Inferior parietal cortex (tissue), 1 donor: ENCODE measurements around the gene EME2.

Source experiments
- DNase-seq: peaks from one replicate; pipeline ENCODE4 v3.0.0-alpha.2; 2016; ENCODE audit errors: extremely low spot score

The EME2 gene

DNA sequence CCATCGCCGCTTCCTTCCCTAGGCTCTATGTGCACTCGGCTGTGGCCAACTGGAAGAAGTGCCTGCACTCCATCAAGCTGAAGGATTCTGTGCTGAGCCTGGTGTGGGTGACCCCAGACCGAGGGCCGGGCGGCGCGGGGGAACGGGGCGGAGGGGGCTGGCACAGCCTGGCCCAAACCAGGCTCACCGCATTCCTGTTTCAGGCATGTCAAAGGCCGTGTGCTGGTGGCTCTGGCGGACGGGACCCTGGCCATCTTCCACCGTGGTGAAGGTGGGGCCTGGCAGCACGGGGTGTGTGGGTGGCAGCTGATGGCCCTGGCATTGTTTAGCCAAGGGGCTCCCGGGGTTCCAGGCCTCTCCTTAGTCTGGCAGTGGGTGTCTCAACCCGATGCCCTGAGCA lies 5.9 kb upstream of the EME2 start:
- DNase-seq: no peak

DNA sequence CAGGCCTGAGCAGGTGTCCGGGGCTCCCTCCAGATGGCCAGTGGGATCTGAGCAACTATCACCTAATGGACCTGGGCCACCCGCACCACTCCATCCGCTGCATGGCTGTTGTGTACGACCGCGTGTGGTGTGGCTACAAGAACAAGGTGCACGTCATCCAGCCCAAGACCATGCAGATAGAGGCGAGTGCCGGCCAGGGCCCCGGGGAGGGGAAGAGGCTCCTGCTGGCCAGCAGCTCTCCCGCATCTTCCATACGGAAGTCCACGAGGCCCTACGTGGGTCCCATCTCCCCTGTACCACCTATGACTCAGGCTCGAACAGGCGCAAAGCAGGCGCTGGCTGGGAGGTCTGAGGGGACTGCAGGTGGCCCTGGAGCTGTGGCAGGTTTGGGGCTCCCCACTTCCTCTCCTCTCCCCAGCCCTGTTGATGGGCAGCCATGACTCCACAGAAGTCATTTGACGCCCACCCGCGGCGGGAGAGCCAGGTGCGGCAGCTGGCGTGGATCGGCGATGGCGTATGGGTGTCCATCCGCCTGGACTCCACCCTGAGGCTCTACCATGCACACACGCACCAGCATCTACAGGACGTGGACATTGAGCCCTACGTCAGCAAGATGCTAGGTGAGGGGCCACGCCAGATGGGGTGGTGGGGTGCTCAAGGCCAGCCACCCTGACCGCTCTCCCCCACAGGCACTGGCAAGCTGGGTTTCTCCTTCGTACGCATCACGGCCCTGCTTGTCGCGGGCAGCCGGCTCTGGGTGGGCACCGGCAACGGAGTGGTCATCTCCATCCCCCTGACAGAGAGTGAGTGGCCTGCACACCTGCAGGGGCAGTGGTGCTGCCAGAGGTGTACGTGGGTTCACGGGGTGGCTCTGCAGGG lies 5.3 kb upstream of the EME2 start:
- DNase-seq: no peak

DNA sequence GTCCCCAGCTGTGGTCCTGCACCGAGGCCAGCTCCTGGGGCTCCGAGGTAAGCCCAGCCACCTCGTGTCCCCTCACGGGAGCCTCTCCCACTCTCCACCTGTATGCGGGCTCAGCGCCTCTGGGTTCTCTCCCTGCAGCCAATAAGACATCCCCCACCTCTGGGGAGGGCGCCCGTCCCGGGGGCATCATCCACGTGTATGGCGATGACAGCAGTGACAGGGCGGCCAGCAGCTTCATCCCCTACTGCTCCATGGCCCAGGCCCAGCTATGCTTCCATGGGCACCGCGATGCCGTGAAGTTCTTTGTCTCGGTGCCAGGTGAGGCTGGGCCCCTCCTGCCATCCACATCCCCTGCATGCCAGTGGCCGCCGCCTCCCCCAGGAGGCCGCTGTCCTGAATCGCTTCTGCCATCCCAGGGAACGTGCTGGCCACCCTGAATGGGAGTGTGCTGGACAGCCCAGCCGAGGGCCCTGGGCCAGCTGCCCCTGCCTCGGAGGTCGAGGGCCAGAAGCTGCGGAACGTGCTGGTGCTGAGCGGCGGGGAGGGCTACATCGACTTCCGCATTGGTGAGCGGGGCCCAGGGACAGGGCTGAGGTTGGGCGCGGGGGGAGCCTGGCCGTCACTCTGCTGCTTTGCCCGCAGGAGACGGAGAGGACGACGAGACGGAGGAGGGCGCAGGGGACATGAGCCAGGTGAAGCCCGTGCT lies 4.4 kb upstream of the EME2 start:
- DNase-seq: no peak

DNA sequence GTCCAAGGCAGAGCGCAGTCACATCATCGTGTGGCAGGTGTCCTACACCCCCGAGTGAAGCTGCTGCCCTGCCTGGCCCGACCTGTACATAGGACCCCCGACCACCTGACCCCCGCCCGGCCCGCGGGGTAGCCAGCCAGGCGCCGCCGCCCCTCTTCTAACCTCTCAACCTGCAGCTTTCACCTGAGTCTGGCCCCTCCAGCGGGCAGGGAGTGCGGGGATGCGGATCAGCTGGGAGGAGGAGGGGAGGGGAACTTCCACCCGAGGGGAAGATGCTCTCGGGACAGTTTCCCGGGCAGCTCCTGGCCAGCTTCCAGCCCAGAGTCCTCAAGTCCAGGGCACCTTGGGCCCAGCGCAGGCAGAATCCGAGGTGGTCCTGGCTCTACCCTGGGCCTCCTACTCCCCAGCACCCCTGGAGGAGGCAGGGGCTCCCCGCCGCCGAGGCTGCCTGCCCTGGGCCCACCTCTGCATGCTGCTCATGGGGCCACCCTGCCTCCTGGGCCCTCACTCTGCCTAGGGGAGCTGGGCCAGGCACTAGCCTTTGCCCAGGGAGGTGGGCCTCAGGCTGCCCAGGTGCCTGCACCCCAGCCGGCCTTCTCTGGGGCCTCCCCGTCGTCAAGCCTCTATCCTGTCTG lies 3.7 kb upstream of the EME2 start:
- DNase-seq: no peak

DNA sequence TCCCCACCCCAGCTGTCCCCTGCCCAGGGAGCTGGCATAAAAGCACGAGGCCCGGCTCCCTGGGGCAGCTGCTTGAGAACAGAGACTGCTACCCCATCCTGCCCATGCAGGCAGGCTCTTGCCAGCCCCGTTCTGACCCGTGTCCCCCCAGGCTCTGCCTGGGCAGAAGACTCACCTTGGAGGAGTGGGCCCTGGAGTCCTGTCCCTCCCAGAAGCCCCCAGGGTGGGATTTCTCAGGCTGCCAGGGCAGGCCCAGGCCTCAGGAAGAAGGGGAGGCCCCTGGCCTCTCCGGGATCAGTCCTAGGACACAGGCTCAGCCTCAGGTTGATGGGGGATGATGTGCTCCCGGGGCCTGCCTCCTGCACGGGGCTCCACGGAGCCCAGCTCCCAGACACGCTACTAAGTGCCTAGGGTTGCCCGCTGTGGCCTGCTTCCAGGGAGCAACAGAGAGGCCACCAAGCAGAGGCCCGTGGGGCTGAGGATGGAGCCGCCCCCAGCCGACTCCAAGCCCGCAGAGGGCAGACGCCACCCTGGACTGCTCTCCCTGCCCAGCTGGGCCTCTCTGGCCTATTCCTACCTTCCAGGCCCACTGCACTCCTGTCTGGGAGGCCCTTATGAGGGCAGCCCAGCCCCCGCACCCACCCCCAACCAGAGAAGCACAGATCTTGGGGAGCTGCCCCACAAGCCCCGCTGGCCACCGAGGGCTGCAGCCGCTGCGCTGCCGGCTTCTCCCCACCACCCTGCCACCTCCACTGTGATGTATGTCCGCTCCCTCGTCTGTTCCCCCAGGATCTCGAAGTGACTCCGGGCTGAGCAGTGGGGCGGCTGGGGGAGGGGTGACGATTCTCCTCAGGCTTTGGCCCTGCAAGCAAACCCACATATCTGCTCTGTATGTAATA lies 3.0 kb upstream of the EME2 start:
- DNase-seq: no peak

DNA sequence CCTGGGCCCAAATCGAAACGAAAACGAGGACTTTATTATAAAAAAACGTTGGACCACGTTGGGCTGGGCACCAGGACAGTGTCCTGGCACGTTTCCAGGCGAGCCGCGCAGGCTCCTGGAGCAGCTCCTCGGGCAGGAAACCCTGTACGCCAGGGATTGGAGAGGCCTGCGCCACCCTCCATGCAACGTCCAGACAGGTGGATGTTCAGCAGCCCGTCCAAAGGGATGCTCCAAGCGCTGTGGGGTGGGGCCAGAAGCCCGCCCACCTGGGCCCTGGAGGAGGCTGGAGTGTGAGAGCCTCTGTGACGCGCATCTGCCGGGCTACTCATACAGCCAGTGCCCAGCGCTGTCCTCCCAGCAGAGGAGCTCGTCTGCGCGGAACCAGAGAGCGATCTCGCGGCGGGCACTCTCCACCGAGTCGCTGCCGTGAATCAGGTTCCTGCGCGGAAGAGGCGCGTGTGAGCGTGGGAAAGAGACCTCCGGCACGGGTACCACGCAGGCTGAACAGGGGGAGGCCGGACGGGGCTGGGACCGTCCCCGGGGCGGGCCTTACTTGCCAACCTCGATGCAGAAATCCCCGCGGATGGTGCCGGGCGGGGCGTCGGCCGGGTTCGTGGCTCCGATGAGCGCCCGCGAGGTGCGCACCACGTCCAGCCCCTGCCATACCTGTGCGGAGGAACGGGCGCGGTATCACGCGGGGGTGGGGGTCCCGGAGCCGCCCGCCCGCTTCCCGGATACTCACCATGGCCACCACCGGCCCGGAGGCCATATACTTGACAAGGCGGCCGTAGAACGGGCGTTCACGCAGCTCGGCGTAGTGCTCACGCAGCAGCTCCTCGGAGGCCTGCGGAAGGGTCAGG lies 2.1 kb upstream of the EME2 start:
- peak; percentile 47 for DNase-seq

DNA sequence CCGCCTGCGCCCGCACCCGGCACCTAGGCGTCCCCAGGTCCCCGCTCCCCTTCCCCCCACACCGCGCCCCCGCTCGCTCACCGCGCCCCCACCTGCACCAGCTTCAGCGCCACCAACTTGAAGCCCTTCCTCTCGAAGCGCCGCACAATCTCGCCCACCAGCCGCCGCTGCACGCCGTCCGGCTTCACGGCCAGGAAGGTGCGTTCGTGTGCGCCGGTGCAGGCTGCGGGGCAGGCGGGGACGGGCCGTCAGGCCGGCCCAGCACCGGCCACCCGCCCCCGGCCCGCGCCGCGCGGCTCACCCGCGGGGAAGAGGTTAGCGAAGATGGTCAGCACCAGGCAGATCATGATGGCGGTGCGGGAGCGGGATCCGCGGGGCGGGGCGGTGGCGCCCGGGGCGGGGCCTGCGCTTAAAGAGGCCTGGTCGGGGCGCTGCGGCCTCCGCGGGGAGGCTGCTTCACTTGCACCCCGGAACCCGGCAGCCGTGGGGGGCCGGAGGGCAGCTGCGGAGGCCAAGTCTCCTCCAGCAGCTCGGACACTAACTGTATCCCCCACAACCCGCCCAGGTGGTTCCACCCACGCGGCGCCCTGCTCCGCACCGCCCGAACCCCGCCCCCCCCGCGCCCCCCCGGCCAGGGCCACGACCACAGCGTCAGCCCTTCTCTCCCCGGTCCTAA lies 1.3 kb upstream of the EME2 start, which contains the start of gene NME3:
NME3 (minus strand) TSS at position 356 of the 676 bp plus-strand sequence; CDS start at position 347, 9 bp downstream.
- peak; percentile 61 for DNase-seq

DNA sequence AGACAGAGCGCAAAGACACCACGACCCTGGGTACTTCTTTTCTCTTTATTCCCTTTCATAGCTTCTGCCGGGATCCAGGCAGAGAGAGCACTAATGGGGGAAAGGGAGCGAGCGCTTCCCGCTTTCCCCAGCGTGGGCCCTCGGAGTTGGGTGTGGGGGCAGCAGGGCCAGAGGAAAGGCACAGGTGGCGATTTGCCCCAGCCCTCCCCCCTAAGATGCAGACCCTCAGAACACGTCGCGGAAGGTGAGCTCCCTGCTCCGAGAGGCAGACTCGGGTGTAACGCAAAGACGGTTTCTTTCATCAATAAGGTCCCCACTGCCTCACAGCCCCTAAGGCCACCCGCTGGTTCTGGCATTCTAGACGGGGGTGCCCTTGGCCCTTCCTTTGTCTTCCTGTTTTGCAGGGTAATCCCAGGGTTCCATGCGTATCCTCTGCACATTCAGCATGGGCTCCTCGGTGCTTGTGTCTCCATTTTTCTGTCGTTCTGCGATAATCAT lies 697 bp upstream of the EME2 start:
- no peak for DNase-seq

DNA sequence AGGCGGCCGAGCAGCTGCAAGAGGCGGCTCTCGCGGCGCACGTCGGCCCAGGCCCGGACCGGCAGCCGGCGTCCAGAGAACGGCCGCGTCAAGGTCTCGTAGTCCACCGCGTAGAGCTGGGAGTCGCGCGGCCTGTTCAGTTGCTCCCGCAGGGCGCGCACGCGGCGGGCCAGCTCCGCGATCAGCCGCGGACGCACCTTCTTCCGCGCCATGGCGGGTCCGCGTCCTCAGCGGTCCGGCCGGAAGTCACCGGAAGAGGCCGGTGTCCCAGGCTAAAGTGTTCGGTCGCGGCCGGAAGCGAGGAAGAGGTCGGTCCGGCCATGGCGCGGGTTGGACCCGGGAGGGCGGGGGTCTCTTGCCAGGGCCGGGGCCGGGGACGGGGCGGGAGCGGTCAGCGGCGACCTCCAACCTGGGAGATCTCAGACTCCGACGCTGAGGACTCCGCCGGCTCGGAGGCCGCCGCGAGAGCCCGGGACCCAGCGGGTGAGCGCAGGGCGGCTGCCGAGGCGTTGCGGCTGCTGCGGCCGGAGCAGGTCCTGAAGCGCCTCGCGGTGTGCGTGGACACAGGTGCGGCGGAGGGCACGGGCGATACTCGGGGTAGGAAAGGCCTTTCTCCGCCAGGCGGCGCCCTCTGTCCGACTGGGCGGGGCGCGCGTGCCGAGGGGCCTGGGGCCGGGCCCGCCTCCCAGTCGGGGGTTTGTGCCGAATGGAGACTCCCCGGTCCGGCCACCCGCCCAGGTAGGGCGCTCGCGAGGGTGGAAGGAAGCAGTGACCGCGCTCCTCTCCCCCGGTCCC lies 495 bp downstream of the EME2 start, which contains the start of gene MRPS34:
MRPS34 (minus strand) TSS at position 227 of the 795 bp plus-strand sequence; CDS start at position 212, 15 bp downstream.
- DNase-seq: peak; percentile 86

DNA sequence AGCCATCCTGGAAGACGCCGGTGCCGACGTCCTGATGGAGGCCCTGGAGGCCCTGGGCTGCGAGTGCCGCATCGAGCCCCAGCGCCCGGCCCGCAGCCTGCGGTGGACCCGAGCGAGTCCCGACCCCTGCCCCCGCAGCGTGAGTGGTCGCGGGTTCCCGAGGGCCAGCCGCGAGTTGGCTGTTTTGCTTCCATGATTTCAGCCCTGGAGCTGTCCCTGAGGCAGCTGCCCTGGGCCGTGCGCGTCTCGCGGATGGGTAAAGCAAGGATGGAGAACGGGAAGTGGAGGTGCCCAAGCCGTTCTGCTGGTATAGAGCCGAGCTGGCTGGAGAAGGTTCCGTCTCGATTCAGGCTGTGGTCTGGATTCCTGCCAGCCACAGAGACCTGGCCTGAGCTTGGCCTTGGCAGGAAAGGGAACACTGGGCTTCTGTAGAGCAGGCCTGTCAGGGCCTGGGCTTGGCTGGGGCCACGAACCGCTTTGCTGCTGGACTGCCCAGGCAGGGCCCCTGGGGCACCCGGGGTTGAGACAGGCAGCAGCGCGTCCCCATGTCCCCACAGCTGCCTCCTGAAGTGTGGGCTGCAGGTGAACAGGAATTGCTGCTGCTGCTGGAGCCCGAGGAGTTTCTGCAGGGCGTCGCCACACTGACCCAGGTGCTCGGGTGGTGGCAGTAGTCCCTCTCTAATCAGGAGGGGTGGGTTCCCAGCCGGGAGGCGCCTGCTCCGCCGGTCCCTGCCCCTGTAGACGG lies 1.3 kb downstream of the EME2 start:
- DNase-seq: peak; percentile 6

DNA sequence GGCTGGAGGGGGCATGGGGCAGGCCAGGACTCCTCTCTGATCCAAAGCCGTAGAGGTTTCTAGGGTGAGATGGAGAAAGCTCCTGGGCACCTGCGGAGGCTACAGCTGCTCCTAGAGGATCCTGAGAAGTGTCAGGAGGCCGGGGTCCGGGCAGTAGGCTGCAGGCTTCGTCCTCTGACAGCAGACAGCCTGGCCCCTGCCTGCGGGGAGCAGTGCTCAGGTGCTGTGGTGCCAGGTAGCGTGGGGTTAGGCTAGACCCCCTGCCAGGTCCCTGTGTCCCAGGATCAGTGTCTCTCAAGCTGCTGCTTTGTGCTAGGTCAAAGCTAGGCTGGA lies 1.8 kb downstream of the EME2 start:
- no peak for DNase-seq

DNA sequence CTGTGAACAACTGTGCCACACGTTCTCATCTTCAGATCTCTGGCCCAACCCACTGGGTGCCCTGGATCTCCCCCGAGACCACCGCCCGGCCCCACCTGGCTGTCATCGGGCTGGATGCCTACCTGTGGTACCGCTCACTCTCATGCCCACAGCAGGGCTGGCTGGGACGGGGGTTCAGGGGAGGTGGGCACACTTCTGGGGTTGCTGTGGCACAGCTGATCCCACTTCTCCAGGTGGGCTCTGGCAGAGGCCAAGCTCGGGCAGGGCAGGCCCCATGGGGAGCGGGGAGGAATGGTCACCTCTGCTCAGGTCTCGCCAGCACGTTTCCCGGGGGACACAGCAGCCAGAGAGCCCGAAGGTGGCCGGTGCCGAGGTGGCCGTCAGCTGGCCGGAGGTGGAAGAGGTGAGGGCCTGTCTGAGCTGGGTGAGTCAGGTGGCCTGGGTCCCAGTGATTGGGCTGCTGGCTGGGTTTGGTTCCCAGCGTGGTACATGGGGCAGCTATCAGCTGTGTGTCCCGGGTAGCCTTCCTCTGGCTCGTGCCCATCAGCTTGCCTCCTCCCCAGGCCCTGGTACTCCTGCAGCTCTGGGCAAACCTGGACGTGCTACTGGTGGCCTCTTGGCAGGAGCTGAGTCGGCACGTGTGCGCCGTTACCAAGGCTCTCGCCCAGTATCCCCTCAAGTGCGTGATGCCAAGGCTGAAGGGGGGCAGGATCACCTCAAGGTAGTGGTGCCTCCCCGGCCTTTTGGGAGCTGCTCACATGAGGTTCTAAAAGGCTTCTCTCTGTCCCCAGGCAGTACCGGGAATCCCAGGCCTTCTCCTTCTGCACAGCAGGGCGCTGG lies 2.6 kb downstream of the EME2 start:
- no peak for DNase-seq

DNA sequence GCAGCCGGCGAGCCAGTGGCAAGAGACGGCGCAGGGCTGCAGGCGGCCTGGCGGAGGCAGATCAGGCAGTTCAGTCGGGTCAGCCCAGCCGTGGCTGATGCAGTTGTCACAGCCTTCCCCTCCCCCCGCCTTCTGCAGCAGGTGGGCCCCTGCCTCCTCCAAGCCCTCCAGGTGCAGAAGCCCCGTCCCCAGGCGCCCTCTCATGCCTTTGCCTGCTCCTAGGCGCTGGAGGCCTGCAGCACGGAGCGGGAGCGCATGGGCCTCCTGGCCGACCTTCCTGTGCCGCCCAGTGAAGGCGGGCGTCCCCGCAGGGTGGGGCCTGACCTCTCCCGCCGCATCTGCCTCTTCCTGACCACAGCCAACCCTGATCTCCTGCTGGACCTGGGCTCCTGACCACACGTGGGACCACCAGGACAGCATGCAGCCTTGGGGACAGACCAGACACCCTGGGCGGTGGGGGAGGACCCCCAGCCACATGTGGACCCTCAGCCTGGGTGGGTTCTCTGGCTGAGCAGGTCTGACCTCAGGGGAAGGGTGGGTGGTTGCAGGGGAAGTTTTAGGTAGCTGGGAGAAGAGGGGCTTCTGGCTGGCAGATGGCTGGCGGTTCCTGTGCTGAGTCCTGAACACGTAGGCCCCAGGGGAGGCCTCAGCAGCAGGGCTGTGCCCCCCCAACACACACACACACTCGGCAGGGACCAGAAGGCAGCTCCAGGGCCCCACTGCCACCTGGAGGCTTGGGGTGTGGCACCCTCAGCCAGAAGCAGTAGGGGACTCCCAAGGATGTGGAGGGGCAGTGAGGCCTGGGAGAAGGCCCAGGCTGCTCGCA lies 3.4 kb downstream of the EME2 start:
- DNase-seq: no peak

DNA sequence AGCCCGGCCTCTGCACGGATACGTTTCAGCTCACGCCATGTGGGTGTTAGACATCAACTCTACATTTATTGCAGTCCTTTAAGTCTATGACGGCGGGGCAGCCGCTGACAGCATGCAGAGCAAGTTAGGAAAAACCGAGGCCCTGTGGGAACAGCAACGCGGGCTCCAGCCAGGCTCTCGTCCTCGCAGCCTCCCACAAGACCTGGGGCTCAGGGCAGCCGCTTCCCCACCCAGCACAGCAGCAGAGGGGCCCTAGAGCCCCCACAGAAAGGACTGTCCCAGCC lies 4.0 kb downstream of the EME2 start:
- DNase-seq: no peak

DNA sequence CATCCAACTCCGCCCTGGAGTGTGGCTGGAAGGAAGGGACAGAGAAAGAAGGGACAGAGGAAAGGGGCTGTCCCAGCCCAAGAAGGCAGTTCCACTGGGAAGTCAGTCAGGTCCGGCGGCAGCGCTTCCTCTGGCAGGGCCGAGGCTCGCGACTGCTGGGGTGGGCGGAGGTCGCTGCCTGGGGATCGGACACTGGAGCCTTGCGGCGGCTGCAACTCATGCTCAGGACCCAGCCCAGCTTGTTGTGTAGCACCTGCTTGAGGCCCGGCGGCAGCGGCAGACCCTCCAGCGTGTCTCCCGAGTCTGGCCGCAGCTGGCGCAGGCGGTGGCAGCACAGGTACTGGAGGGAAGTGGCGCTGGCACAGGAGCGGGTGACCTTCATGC lies 4.4 kb downstream of the EME2 start:
- DNase-seq: no peak

DNA sequence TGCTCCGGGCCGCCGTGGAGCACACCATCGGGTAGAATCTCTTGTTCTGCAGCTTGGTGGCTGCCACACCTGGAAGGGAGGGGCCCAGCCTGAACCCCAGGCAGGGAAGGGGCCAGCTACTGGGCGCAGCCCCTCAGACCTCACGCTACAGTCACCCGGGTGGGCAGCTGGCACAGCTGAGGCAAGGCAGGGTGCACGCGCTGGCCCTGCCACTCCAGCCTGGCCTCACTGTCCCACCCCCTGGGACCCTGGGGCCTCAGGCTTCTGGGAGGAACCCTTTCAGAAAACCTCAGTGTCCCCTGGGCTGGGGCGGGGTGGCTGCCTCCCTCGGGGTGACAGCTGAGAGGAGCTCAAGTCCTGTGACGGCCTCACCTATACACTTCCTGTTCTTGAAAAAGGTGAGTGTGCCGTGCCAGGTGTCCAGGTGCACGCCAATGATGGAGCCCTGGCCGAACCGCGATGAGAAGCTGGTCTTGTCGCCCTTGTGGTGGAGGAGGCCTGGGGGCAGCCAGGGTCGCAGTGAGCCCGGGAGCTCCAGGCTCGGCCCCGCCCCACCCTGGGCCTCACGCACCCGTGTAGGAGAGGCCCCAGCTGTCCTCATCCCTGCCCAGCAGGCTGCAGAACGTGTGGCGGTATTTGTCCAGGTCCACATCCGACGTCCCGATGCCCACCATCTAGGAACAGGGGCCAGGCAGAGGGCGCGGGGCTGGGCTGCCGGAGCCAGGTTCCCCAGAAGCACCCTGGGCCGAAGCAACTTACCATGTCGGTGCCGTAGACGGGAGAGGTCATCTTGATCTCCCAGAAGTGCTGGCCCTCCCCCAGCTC lies 5.0 kb downstream of the EME2 start:
- DNase-seq: no peak
